ENCODE results near the gene KCNIP1. TPM values are rescaled to one million over a fixed set of nuclear protein-coding genes. Genes with fewer than 3 reads are reported as not detected.
A peak's percentile ranks its signal among the peaks of the same experiment; 100 is the strongest.

Gene KCNIP1
- total RNA-seq, 1 experiment from 2014 or later = not detected

DNA sequence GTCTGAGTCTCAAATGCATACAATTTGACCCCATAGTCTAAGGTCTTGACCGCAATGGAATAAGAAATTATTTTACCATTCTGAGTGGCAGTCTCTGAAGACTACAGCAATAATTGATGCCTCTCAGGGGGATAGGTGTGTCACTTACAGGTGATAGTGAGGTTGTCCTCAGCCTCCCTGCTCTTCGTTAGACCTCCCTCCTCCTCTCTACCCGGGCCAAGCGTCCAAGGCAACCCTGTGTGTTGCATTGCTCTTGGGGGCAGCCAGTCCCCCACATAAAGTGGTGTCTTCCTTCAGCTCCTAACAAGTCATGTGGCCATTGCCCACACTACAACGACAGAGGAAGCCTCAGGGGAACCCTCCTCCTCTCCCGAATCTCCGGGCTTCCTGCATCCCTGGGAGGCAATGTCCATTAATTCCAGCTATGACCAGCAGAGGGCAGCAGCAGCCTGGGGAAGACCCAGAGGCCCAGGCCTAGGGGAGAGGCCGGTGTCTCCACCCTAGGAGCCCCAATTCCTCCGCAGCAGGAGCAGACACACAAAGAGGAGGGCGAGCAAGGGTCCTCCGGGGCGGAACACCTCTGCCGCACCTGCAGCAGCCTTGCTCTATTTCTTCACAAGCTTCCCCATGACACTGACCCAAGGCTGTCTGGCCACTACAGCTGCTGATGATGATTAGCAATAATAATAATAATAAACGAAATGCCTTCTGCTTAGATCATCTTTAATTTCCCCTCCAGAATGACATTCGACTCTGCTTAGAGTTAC lies 134.8 kb downstream of the KCNIP1 start:
- intact Hi-C loops (cut with micrococcal nuclease) = loop anchor here (1.0 to 5.0 kb wide), 2 partner anchors 153 to 699 kb away; no protein-coding TSS in a partner anchor
- H3K27ac ChIP-seq (ENCODE audit: low read depth, low read length) = no peak overlapping the region
- TF ChIP-seq YY1 (IDR thresholded peaks at IDR 0.05; ENCODE audit: extremely low read depth, insufficient replicate concordance, low read depth, low read length) = peak; percentile 22
- TF ChIP-seq RAD21 (IDR thresholded peaks at IDR 0.05; ENCODE audit: low read depth) = peak; percentile 91
- TF ChIP-seq, protein P1, sequence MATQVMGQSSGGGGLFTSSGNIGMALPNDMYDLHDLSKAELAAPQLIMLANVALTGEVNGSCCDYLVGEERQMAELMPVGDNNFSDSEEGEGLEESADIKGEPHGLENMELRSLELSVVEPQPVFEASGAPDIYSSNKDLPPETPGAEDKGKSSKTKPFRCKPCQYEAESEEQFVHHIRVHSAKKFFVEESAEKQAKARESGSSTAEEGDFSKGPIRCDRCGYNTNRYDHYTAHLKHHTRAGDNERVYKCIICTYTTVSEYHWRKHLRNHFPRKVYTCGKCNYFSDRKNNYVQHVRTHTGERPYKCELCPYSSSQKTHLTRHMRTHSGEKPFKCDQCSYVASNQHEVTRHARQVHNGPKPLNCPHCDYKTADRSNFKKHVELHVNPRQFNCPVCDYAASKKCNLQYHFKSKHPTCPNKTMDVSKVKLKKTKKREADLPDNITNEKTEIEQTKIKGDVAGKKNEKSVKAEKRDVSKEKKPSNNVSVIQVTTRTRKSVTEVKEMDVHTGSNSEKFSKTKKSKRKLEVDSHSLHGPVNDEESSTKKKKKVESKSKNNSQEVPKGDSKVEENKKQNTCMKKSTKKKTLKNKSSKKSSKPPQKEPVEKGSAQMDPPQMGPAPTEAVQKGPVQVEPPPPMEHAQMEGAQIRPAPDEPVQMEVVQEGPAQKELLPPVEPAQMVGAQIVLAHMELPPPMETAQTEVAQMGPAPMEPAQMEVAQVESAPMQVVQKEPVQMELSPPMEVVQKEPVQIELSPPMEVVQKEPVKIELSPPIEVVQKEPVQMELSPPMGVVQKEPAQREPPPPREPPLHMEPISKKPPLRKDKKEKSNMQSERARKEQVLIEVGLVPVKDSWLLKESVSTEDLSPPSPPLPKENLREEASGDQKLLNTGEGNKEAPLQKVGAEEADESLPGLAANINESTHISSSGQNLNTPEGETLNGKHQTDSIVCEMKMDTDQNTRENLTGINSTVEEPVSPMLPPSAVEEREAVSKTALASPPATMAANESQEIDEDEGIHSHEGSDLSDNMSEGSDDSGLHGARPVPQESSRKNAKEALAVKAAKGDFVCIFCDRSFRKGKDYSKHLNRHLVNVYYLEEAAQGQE (IDR thresholded peaks at IDR 0.05; ENCODE audit: low read depth) = no peak
- TF ChIP-seq, protein P2, sequence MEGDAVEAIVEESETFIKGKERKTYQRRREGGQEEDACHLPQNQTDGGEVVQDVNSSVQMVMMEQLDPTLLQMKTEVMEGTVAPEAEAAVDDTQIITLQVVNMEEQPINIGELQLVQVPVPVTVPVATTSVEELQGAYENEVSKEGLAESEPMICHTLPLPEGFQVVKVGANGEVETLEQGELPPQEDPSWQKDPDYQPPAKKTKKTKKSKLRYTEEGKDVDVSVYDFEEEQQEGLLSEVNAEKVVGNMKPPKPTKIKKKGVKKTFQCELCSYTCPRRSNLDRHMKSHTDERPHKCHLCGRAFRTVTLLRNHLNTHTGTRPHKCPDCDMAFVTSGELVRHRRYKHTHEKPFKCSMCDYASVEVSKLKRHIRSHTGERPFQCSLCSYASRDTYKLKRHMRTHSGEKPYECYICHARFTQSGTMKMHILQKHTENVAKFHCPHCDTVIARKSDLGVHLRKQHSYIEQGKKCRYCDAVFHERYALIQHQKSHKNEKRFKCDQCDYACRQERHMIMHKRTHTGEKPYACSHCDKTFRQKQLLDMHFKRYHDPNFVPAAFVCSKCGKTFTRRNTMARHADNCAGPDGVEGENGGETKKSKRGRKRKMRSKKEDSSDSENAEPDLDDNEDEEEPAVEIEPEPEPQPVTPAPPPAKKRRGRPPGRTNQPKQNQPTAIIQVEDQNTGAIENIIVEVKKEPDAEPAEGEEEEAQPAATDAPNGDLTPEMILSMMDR (IDR thresholded peaks at IDR 0.05 in 2 of 3, conservative IDR thresholded peaks at IDR 0.05 in 1 of 3; ENCODE audit: borderline replicate concordance in 1 of 3, insufficient read depth in 1 of 3, low read depth in 2 of 3, low read length in 2 of 3) = peak; percentile 78 to 85 (median 82)
- POLR2A ChIA-PET = no interaction called here
- H3K9ac ChIP-seq (ENCODE audit: low read length) = no peak overlapping the region
- H3K9me3 ChIP-seq (ENCODE audit: control insufficient read depth in 1 of 2, insufficient read depth in 1 of 2, low read depth in 1 of 2, low read length in 2 of 2) = no peaks in the 10 kb centered on the region
- H3K4me2 ChIP-seq (ENCODE audit: low read length) = peak overlapping the region; percentile 44; the same call in 1 of the 2 replicates
- CTCF ChIA-PET = interaction anchor here (0.6 to 2.8 kb wide), 9 partner anchors 9 to 704 kb away, joined by 3 to 56 read pairs (median 3); no protein-coding TSS in a partner anchor
- peaks cover 11 to 14% of the 10 kb centered on the region in 2 experiments for H3K4me1 ChIP-seq (ENCODE audit: control insufficient read depth in 1 of 2, insufficient read depth in 2 of 2, low read length in 2 of 2)
- H4K20me1 ChIP-seq (ENCODE audit: insufficient read depth) = no peaks in the 10 kb centered on the region
- no peak overlapping the region for H3K4me3 ChIP-seq (replicated peaks in 1 of 2; ENCODE audit: low read depth in 1 of 2, low read length in 2 of 2)
- BruUV-seq (replicated peaks) = no TSS peak
- RAD21 ChIA-PET (ENCODE audit: low non-redundant PET in 1 of 2, low total read pairs in 2 of 2, uncharacterized antibody in 2 of 2, unreplicated experiment in 2 of 2) = interaction anchor here (1.2 to 1.3 kb wide), 2 partner anchors 153 kb away, joined by 4 to 5 read pairs; no protein-coding TSS in a partner anchor
- H3K36me3 ChIP-seq (ENCODE audit: control insufficient read depth in 1 of 2, insufficient read depth in 2 of 2, low read length in 2 of 2) = no peaks in the 10 kb centered on the region
- H2AFZ ChIP-seq (ENCODE audit: low read depth, low read length, poor library complexity, severe bottlenecking) = peak overlapping the region; percentile 1
- no peaks in the 10 kb centered on the region for H3K9me2 ChIP-seq (ENCODE audit: insufficient read depth)
- no peaks in the 10 kb centered on the region for H3K79me2 ChIP-seq (ENCODE audit: insufficient read depth, low read length)
- ATAC-seq = peak; percentile 98
- peak; percentile 35 for DNase-seq (ENCODE audit: low read depth, low spot score)
- no peaks in the 10 kb centered on the region for H3K27me3 ChIP-seq (ENCODE audit: insufficient read depth, low read length)
